Right renal pelvis (tissue), 4 donors: ENCODE measurements around the gene PRDM16. TPM values are rescaled to one million over a fixed set of nuclear protein-coding genes. Genes with fewer than 3 reads are reported as not detected.

Experiments
- DNase-seq, 4 donors: peaks; one replicate each; pipeline ENCODE4 v3.0.0-alpha.2; 2013; ENCODE audit warnings: low read depth in 4 of 4, low spot score in 3 of 4, missing footprints in 1 of 4
- polyA plus RNA-seq, 4 donors: library from polyadenylated mRNA; unstranded; fragments of 120-200 nt; gene quantifications; one replicate each; pipeline ENCODE4 v1.2.1, GENCODE V29; 2013; ENCODE audit not compliant: insufficient read length in 4 of 4

Gene PRDM16
- polyA plus RNA-seq, 4 donors: 6.0 to 8.1 (median 7.0) TPM

- no peak for DNase-seq
Observed at GRCh38 chr1:3468236-3469103, 399.5 kb downstream of the PRDM16 start.

DNA sequence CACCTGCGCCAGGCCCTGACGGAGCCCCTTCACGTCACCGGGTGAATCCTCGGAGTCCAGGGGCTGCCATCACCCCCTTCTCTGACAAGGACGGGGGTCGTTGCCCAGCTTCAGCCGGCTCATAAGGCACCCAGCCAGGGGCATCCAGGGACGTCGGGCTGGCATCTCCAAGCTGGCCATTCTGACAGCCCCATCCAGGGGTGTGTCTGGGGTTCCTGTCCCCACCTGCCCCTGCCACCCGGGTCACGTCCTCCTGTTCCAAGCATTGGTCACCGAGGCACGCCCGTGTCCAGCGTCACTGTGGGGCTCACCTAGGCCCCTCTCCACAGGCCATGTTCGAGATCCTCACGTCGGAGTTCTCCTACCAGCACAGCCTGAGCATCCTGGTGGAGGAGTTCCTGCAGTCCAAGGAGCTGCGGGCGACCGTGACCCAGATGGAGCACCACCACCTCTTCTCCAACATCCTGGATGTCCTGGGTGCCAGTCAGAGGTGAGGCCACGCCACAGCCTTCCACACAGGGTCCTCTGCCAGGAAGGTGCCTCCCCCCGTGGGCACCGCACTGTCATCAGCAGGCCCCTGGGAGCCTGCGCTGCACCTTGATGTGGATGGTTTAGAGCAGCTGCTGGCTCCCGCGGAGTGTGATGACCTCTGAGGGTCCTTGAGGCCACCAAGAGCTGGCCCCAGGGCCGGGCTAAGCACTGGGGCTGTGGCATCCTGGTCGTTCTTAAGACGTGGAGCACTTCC lies 400.3 kb downstream of the PRDM16 start:
- DNase-seq: no peak

DNA sequence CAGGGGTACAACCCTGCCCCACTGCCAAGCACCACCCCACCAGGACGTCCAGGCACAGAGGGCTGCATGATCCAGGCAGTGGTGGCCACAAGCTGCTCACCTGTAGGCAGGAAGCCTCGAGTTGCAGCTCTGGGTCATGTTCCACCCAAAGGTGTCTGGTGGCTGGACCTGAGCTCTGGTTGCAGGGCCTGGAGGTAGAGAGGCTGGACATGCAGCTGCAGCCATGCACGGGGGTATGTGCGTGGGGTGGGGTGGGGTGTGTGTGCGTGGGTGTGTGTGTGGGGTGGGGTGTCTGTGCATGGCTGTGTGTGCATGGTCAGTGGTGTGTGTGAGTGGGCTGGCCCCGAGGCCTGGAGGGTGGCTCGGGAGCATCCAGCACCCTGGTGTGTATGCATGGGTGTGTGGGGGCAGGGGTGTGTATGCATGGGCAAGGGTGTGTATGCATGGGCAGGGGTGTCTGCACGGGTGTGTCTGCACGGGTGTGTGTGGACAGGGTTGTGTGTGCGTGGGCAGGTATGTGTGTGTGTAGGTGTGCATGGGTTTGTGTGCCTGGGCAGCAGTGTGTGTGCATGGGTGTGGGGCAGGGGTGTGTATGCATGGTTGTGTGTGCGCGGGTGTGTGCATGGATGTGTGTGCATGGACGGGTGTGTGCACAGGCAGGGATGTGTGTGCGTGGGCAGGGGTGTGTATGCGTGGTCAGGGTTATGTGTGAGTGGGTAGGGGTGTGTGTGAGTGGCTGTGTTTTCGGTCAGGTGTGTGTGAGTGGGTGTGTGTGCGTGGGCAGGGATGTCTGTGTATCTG lies 401.0 kb downstream of the PRDM16 start:
- DNase-seq: no peak

DNA sequence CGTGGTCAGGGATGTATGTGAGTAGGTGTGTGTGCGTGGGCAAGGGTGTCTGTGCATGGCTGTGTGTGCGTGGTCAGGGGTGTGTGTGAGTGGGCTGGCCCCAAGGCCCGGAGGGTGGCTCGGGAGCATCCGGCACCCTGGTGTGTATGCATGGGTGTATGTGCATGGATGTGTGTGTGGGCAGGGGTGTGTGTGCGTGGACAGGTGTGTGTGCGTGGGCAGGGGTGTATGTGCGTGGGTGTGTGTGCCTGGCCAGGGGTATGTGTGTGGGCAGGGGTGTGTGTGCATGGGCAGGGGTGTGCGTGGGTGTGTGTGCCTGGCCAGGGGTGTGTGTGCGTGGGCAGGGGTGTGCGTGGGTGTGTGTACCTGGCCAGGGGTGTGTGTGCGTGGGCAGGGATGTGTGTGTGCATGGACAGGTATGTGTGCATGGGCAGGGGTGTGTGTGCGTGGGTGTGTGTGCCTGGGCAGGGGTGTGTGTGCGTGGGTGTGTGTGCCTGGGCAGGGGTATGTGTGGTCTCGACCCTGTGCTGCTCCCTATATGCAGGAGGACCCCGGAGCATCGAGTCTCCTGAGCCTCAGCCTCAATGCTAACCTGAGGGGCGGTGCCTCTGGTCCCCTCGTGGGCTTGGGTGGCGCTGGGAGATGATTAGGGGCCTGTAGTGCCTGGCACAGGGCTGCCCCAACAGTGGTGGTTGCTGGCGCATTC lies 401.8 kb downstream of the PRDM16 start:
- no peak for DNase-seq

GRCh38 chr1:3471356-3472087 lies 402.5 kb downstream of the PRDM16 start:
- DNase-seq: no peak

GRCh38 chr1:3472088-3472850 lies 403.3 kb downstream of the PRDM16 start:
- DNase-seq: no peak

DNA sequence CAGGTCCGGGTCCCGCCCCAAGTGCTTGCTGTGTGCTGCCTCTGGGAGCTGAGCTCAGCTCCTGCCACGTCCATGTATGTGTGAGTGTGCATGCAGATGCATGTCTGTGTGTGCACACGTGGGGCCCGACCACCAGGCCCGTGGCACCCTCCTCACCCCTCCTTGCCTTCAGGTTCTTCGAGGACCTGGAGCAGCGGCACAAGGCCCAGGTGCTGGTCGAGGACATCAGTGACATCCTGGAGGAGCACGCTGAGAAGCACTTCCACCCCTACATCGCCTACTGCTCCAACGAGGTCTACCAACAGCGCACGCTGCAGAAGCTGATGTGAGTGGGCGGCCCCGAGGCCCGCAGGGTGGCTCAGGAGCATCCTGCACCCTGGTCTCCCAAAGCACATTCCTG lies 403.9 kb downstream of the PRDM16 start:
- DNase-seq: no peak

DNA sequence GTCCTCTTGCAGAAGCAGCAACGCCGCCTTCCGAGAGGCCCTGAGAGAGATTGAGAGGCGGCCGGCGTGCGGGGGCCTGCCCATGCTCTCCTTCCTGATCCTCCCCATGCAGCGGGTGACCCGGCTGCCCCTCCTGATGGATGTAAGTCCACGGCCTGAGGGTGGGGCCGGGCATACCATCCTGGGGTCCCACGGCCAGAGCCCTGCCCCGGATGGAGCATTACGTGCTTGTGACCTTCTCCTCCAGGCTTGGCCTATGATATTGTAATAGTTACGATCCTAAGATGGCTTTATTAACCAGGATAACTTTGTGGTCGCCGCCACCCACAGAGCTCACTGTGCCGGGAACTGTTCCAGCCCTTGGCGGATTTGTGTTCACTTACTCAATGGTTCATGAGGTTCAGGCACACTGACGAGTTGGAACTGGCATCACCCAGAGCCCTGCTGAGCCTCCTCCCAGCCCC lies 404.4 kb downstream of the PRDM16 start:
- no peak for DNase-seq

GRCh38 chr1:3474016-3474415 lies 405.0 kb downstream of the PRDM16 start:
- no peak for DNase-seq

DNA sequence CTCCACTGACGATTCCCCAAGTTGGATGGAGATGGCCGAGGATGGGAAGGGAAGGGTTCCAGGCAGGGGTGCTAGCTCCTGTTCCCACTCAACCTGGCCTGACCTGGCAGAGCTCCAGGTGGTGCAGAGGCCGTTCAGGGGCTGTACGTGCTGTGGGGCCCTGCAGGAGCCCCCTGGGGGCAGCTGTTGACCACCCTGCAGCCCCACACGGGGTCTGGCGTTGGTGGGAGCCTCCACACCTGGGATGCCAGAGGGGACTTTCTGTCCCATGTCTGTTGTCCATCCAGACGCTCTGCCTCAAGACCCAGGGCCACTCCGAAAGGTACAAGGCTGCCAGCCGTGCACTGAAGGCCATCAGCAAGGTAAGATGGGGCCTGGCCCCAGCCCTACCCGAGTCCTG lies 405.4 kb downstream of the PRDM16 start:
- DNase-seq: no peak

- DNase-seq: no peak
Observed at GRCh38 chr1:3475839-3476573, 407.0 kb downstream of the PRDM16 start.

DNA sequence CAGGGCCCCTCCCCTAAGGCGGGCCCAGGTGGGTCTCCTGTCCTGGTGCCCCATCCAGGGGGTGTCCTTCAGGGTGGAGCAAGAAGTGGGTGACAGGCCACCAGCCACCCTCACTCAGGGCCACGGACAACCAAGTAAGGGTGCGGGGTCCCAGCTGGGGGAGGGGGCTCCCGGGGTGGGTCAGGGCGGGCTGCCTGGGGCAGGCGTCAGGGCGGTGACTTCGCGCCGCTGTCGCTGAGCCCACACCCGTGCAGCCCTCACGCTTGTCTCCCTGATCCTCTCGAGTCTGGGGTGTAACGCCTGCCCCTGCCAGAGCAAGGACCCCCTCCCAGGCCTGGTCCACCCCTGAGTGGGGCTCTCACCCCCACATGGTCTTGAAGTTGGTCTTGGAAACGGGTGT lies 407.7 kb downstream of the PRDM16 start:
- no peak for DNase-seq

- DNase-seq: no peak
Observed at GRCh38 chr1:3477241-3477995, 408.4 kb downstream of the PRDM16 start.

GRCh38 chr1:3478187-3478586 lies 409.2 kb downstream of the PRDM16 start:
- no peak for DNase-seq

DNA sequence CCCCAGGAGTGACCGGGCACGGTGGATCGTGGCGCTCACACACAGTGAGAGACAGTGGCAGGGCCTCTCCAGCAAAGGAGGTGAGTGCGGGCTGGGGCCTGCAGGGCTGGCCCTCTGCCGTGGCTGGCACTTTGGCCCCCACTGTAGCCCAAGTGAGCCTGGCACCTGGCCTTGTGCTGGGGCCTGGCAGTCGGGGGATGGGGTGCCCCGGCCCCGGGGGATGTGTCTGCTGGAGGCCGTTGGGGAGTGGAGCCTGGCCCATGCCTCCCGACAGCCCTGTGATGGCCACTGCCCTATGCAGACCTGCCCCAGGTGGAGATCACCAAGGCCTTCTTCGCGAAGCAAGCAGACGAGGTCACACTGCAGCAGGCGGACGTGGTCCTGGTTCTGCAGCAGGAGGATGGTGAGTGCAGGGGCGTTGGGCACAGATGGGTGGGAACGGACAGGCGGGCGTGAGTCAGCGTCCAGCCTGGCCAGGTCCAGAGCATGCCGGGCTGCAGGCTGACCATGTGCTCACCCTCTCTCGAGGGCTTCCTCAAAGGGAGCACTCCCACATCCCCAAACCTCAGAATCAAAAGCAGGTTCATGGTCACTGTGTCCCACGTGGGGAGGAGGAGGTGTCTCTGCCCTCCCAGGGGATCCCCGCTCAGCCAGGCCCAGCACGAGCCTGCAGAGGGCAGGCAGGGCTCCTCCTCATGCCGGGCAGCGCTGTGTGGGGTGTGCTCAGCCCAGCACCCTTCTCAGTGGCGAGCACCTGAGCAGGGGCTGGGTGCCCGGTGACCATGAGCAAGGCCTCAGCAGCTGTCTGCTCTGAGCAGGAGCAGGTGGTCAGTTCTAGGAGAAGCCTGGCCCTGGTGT lies 410.7 kb downstream of the PRDM16 start:
- DNase-seq: no peak

- no peak for DNase-seq
Observed at GRCh38 chr1:3480369-3480719, 411.3 kb downstream of the PRDM16 start.

GRCh38 chr1:3481046-3481445 lies 412.0 kb downstream of the PRDM16 start:
- DNase-seq: no peak
